MM.1S (cell line): ENCODE measurements around the gene NXPH1.

Experiments used
- DNase-seq: peaks from one replicate; pipeline ENCODE4 v3.0.0-alpha.2; 2015
- H2AFZ ChIP-seq: fragments of 300-600 bp; sonication (generic); 2 replicates; pipeline ENCODE4 v1.6.0; 2016; ENCODE audit warnings: antibody characterized with exemption, low read length
- H3F3A ChIP-seq: fragments of 300-600 bp; sonication (generic); 2 replicates; pipeline ENCODE4 v1.6.1; 2016; ENCODE audit warnings: mild to moderate bottlenecking, antibody characterized with exemption, low read length, moderate library complexity, mixed read lengths; ENCODE audit not compliant: insufficient read depth
- H3K27ac ChIP-seq: fragments of 300-600 bp; sonication (generic); 2 replicates; pipeline ENCODE4 v1.5.1; 2016; ENCODE audit warnings: mild to moderate bottlenecking, low read length
- H3K27me3 ChIP-seq: fragments of 300-600 bp; sonication (generic); replicated peaks from 2 replicates; pipeline ENCODE4 v1.6.0; 2016; ENCODE audit warnings: low read length; ENCODE audit not compliant: insufficient read depth
- H3K36me3 ChIP-seq: fragments of 300-600 bp; sonication (generic); replicated peaks from 2 replicates; pipeline ENCODE4 v1.6.1; 2016; ENCODE audit warnings: mild to moderate bottlenecking, low read length, mixed read lengths; ENCODE audit not compliant: insufficient read depth
- H3K4me1 ChIP-seq: fragments of 300-600 bp; sonication (generic); 2 replicates; pipeline ENCODE4 v1.6.1; 2016; ENCODE audit warnings: low read length, mixed read lengths
- H3K4me2 ChIP-seq: fragments of 300-600 bp; sonication (generic); 2 replicates; pipeline ENCODE4 v1.6.0; 2016; ENCODE audit warnings: low read depth, low read length
- H3K4me3 ChIP-seq: fragments of 300-600 bp; sonication (generic); 2 replicates; pipeline ENCODE4 v1.5.1; 2016; ENCODE audit warnings: low read length, mixed read lengths
- H3K79me2 ChIP-seq: fragments of 300-600 bp; sonication (generic); 2 replicates; pipeline ENCODE4 v1.6.1; 2016; ENCODE audit warnings: mixed run types, low read length, mixed read lengths
- H3K9ac ChIP-seq: fragments of 300-600 bp; sonication (generic); 2 replicates; pipeline ENCODE4 v1.6.1; 2016; ENCODE audit warnings: low read length, mixed read lengths
- H3K9me2 ChIP-seq: fragments of 300-600 bp; sonication (generic); replicated peaks from 2 replicates; pipeline ENCODE4 v1.6.1; 2016; ENCODE audit warnings: mild to moderate bottlenecking, low read length, mixed read lengths; ENCODE audit not compliant: insufficient read depth
- H3K9me3 ChIP-seq: fragments of 300-600 bp; sonication (generic); replicated peaks from 2 replicates; pipeline ENCODE4 v1.6.1; 2016; ENCODE audit warnings: mild to moderate bottlenecking, low read length, mixed read lengths; ENCODE audit not compliant: insufficient read depth
- H4K20me1 ChIP-seq: fragments of 300-600 bp; sonication (generic); 2 replicates; pipeline ENCODE4 v1.6.1; 2016; ENCODE audit warnings: mild to moderate bottlenecking, low read length, moderate library complexity, mixed read lengths; ENCODE audit not compliant: insufficient read depth
- EZH2 ChIP-seq: fragments of 300-600 bp; sonication (generic); optimal IDR thresholded peaks from 2 replicates; pipeline ENCODE3; 2017; ENCODE audit warnings: low read depth, mild to moderate bottlenecking, antibody characterized with exemption, low read length, mixed read lengths
- EZH2phosphoT487 ChIP-seq: fragments of 300-600 bp; sonication (generic); IDR thresholded peaks from 2 replicates; pipeline ENCODE4 v1.6.1; 2018; ENCODE audit warnings: antibody characterized with exemption, low read length
- TF ChIP-seq, protein P1 (sequence below): fragments of 300-600 bp; sonication (generic); IDR thresholded peaks from 2 replicates; pipeline ENCODE4 v1.5.1; 2016; ENCODE audit warnings: antibody characterized with exemption, low read length, mixed read lengths

NXPH1 gene

DNA sequence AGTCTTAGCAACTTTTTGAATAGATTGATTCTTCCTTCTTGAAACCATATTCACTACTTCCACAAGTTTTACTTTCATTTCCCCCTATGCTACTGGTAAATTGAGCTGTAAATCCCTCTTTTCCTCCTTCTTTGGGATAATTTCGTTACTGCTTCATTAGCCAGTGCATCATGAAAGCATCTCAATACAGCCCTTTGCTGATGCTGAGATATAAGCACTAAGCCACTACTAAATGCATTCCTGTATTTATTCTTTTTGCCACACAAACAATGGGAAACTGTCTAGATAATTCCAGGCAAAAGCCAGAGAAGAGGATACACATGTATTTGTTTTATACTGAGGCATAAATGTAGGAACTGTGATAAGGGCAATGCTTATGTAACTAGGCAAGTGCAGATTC, 313.9 kb downstream of the NXPH1 start:
- Histone ChIP-seq H3K4me1 (no peaks in the 10 kb centered on the region), H3K4me2 (no peak overlapping the region), H4K20me1 (no peaks in the 10 kb centered on the region), H3K4me3 (no peak overlapping the region), H2AFZ (no peak overlapping the region), H3F3A (no peaks in the 10 kb centered on the region), H3K9me3 (no peaks in the 10 kb centered on the region), H3K9me2 (no peaks in the 10 kb centered on the region), H3K9ac (no peak overlapping the region), H3K79me2 (no peaks in the 10 kb centered on the region), H3K27me3 (no peaks in the 10 kb centered on the region), H3K27ac (no peak overlapping the region), H3K36me3 (no peaks in the 10 kb centered on the region)
- no peak for TF ChIP-seq EZH2phosphoT487
- TF ChIP-seq, protein P1, sequence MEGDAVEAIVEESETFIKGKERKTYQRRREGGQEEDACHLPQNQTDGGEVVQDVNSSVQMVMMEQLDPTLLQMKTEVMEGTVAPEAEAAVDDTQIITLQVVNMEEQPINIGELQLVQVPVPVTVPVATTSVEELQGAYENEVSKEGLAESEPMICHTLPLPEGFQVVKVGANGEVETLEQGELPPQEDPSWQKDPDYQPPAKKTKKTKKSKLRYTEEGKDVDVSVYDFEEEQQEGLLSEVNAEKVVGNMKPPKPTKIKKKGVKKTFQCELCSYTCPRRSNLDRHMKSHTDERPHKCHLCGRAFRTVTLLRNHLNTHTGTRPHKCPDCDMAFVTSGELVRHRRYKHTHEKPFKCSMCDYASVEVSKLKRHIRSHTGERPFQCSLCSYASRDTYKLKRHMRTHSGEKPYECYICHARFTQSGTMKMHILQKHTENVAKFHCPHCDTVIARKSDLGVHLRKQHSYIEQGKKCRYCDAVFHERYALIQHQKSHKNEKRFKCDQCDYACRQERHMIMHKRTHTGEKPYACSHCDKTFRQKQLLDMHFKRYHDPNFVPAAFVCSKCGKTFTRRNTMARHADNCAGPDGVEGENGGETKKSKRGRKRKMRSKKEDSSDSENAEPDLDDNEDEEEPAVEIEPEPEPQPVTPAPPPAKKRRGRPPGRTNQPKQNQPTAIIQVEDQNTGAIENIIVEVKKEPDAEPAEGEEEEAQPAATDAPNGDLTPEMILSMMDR = no peak
- TF ChIP-seq EZH2 = no peak
- DNase-seq = no peak

DNA sequence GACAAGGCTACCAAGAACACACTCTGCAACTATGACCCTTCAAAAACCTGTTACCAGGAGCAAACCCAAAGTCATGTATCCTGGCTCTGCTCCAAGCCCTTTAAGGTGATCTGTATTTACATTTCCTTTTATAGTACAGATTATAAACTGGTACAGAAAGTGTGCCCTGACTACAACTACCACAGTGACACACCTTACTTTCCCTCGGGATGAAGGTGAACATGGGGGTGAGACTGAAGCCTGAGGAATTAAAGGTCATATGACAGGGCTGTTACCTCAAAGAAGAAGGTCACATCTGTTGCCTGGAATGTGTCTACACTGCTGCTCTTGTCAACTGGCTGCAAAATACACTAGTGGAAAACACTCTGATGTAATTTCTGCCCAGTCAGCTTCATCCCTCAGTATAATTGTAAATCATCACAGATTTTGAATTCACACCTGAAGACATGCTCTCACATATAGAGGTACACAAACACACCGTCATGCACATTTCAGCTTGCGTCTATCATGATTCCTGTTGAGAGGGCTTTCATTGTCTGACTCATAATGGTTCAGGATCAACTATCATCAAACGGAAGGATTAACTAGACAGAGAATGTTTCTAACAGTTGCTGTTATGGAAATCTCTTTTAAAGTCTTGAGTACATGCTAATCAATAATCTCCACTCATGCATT, 318.3 kb downstream of the NXPH1 start:
- H3K27me3 ChIP-seq = no peaks in the 10 kb centered on the region
- H3K4me1 ChIP-seq = no peaks in the 10 kb centered on the region
- H3K27ac ChIP-seq = no peak overlapping the region
- H3K9me3 ChIP-seq = no peaks in the 10 kb centered on the region
- H3K4me2 ChIP-seq = no peak overlapping the region
- TF ChIP-seq, protein P1 = no peak
- TF ChIP-seq EZH2 = no peak
- TF ChIP-seq EZH2phosphoT487 = no peak
- H3K36me3 ChIP-seq = no peaks in the 10 kb centered on the region
- H4K20me1 ChIP-seq = no peaks in the 10 kb centered on the region
- no peak overlapping the region for H3K9ac ChIP-seq
- H3F3A ChIP-seq = no peaks in the 10 kb centered on the region
- H3K9me2 ChIP-seq = no peaks in the 10 kb centered on the region
- no peak overlapping the region for H3K4me3 ChIP-seq
- no peak overlapping the region for H2AFZ ChIP-seq
- DNase-seq = no peak
- no peaks in the 10 kb centered on the region for H3K79me2 ChIP-seq

DNA sequence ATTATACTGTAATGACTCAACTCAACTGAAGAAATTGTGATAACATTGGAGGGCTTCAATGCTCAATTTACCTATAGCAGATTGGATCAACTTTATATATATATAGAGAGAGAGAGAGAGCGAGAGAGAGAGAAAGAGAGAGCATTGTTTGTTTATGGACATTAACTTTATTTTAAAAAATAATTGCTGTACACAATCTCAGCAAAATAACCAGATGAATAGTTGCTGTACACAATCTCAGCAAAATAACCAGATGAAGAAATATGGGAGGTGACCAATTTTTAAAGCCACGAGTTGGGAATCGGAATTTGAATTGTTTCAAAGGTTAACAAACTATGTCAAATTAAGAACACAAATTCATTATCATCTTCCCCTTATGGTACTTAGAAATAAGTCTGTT, 319.9 kb downstream of the NXPH1 start:
- no peak for DNase-seq
- H3K79me2 ChIP-seq = no peaks in the 10 kb centered on the region
- TF ChIP-seq EZH2 (no peak), EZH2phosphoT487 (no peak)
- TF ChIP-seq, protein P1 = no peak
- H3K27me3 ChIP-seq = no peaks in the 10 kb centered on the region
- no peaks in the 10 kb centered on the region for H4K20me1 ChIP-seq
- H3K9ac ChIP-seq = no peak overlapping the region
- H3K9me2 ChIP-seq = no peaks in the 10 kb centered on the region
- no peak overlapping the region for H3K4me3 ChIP-seq
- no peak overlapping the region for H2AFZ ChIP-seq
- no peak overlapping the region for H3K27ac ChIP-seq
- no peaks in the 10 kb centered on the region for H3K4me1 ChIP-seq
- H3K4me2 ChIP-seq = no peak overlapping the region
- no peaks in the 10 kb centered on the region for H3K9me3 ChIP-seq
- H3F3A ChIP-seq = no peaks in the 10 kb centered on the region
- no peaks in the 10 kb centered on the region for H3K36me3 ChIP-seq
